HepG2 (cell line): ENCODE results near the gene MT1M. TPM values are rescaled to one million over a fixed set of nuclear protein-coding genes. Genes with fewer than 3 reads are reported as not detected.

Experiments used
- CBX2 ChIP-seq, 2 experiments: fragments of 200-600 bp in 1 of 2; sonication (generic); formaldehyde crosslinking in 1 of 2; IDR thresholded peaks; 2 replicates each; pipeline versions ENCODE4 v1.7.0 to v1.8.1; 2018 to 2022; ENCODE audit warnings: low read depth in 2 of 2, low read length in 1 of 2, mild to moderate bottlenecking in 1 of 2, missing genetic modification reagents in 1 of 2
- FOXK2 ChIP-seq: fragments of 450-650 bp; IDR thresholded peaks from 2 replicates; pipeline ENCODE4 v1.6.1; 2016
- GLI4 ChIP-seq: sonication (generic); formaldehyde crosslinking; IDR thresholded peaks from 2 replicates; pipeline ENCODE4 v1.5.1; 2020; ENCODE audit warnings: missing genetic modification reagents, mild to moderate bottlenecking, moderate library complexity, borderline replicate concordance
- HNF4G ChIP-seq, 2 experiments: sonication (generic) in 1 of 2; formaldehyde crosslinking in 1 of 2; IDR thresholded peaks; 2 replicates each; pipeline versions ENCODE4 v1.4.0 to v1.6.1; 2011 to 2020; ENCODE audit warnings: borderline replicate concordance in 2 of 2, low read depth in 2 of 2, mild to moderate bottlenecking in 2 of 2, low read length in 1 of 2, missing genetic modification reagents in 1 of 2, moderate library complexity in 1 of 2
- HOXD1 ChIP-seq: sonication (generic); formaldehyde crosslinking; IDR thresholded peaks from 2 replicates; pipeline ENCODE4 v1.5.0; 2020; ENCODE audit warnings: missing genetic modification reagents
- IKZF4 ChIP-seq: sonication (generic); formaldehyde crosslinking; IDR thresholded peaks from 2 replicates; pipeline ENCODE4 v1.5.1; 2020; ENCODE audit warnings: borderline replicate concordance, mild to moderate bottlenecking, low read depth, missing genetic modification reagents; ENCODE audit errors: not compliant biosample characterization
- NFE2L2 ChIP-seq: fragments of 150-350 bp; IDR thresholded peaks from 2 replicates; pipeline ENCODE4 v1.6.1; 2014; ENCODE audit warnings: low read length
- NR2F1 ChIP-seq, 2 experiments: fragments of 450-650 bp in 1 of 2; formaldehyde crosslinking in 1 of 2; IDR thresholded peaks; 2 replicates each; pipeline versions ENCODE4 v1.5.0 to v1.6.1; 2016 to 2020; ENCODE audit warnings: mild to moderate bottlenecking in 1 of 2, missing compliant biosample characterization in 1 of 2, missing genetic modification reagents in 1 of 2, moderate library complexity in 1 of 2
- PLRG1 ChIP-seq: fragments of 450-650 bp; conservative IDR thresholded peaks from 2 replicates; pipeline ENCODE4 v1.6.1; 2016
- REXO4 ChIP-seq: sonication (generic); formaldehyde crosslinking; IDR thresholded peaks from 2 replicates; pipeline ENCODE4 v1.8.0; 2022; ENCODE audit warnings: missing genetic modification reagents, mild to moderate bottlenecking, borderline replicate concordance
- SMAD1 ChIP-seq: sonication (generic); formaldehyde crosslinking; IDR thresholded peaks from 2 replicates; pipeline ENCODE4 v1.4.0; 2020; ENCODE audit warnings: missing genetic modification reagents, low read depth, mild to moderate bottlenecking, borderline replicate concordance
- ZBTB7B ChIP-seq: sonication (generic); formaldehyde crosslinking; IDR thresholded peaks from 2 replicates; pipeline ENCODE4 v1.4.0; 2020; ENCODE audit warnings: missing genetic modification reagents
- ZFAT ChIP-seq: sonication (generic); formaldehyde crosslinking; conservative IDR thresholded peaks from 2 replicates; pipeline ENCODE4 v1.8.1; 2023; ENCODE audit warnings: missing genetic modification reagents, inconsistent platforms
- ZFY ChIP-seq: sonication (generic); formaldehyde crosslinking; IDR thresholded peaks from 2 replicates; pipeline ENCODE4 v1.4.0; 2020; ENCODE audit warnings: missing genetic modification reagents
- ZMYM2 ChIP-seq: sonication (generic); formaldehyde crosslinking; IDR thresholded peaks from 2 replicates; pipeline ENCODE4 v1.8.0; 2022; ENCODE audit warnings: mild to moderate bottlenecking, missing genetic modification reagents
- ZNF281 ChIP-seq: sonication (generic); formaldehyde crosslinking; IDR thresholded peaks from 2 replicates; pipeline ENCODE4 v1.4.0; 2020; ENCODE audit warnings: missing genetic modification reagents, borderline replicate concordance
- ZNF549 ChIP-seq: sonication (generic); formaldehyde crosslinking; IDR thresholded peaks from 2 replicates; pipeline ENCODE4 v1.5.0; 2020; ENCODE audit warnings: missing genetic modification reagents
- ZNF644 ChIP-seq: IDR thresholded peaks from 2 replicates; pipeline ENCODE4 v1.6.1; 2016; ENCODE audit warnings: low read depth
- ZNF674 ChIP-seq: sonication (generic); formaldehyde crosslinking; IDR thresholded peaks from 2 replicates; pipeline ENCODE4 v1.5.0; 2020; ENCODE audit warnings: low read depth, mild to moderate bottlenecking, missing genetic modification reagents
- ZNF782 ChIP-seq: sonication (generic); formaldehyde crosslinking; IDR thresholded peaks from 2 replicates; pipeline ENCODE4 v1.4.0; 2020; ENCODE audit warnings: missing genetic modification reagents, mild to moderate bottlenecking, borderline replicate concordance
- polyA plus RNA-seq, 8 experiments: library from polyadenylated mRNA; depleted of rRNA in 3 of 8; stranded (reverse) in 7 of 8; unstranded in 1 of 8; fragments of >200 nt; fragmentation: Illumina TruSeq in 4 of 8; extraction: Trizol in 4 of 8; gene quantifications; 2 replicates each; pipeline versions ENCODE4 v1.2.1 to v1.2.3, GENCODE V29; 2011 to 2016; ENCODE audit warnings: low read depth in 4 of 8, missing spikeins in 1 of 8, mixed read lengths in 1 of 8; ENCODE audit not compliant: insufficient read depth in 1 of 8
- total RNA-seq, 5 experiments: library from RNA; depleted of rRNA; stranded (reverse); fragments of >200 nt; fragmentation: Illumina TruSeq; extraction: Trizol; gene quantifications; 2 replicates each; pipeline ENCODE4 v1.2.3, GENCODE V29; 2016; ENCODE audit warnings: low read depth in 1 of 5
- TF ChIP-seq, protein P1 (sequence below): sonication (generic); formaldehyde crosslinking; conservative IDR thresholded peaks from 2 replicates; pipeline ENCODE4 v1.5.0; 2020; ENCODE audit warnings: missing genetic modification reagents
- TF ChIP-seq, protein P2 (sequence below): sonication (generic); formaldehyde crosslinking; IDR thresholded peaks from 2 replicates; pipeline ENCODE4 v1.4.0; 2020; ENCODE audit warnings: missing genetic modification reagents
- TF ChIP-seq, protein P3 (sequence below): sonication (generic); formaldehyde crosslinking; IDR thresholded peaks from 2 replicates; pipeline ENCODE4 v1.5.1; 2020; ENCODE audit warnings: missing genetic modification reagents, mild to moderate bottlenecking, borderline replicate concordance

The MT1M gene
- total and polyA plus RNA-seq, 2 of the 13 experiments (the other 11 are each of a cell fraction or from before 2014, with no cell fraction given) = 4.6 TPM; not detected in 1

- TF ChIP-seq ZFAT (CRISPR knock-in tag) = no peak
- peak; percentile 32; the same call in 1 of the 2 replicates for TF ChIP-seq ZNF644 (CRISPR knock-in tag)
- TF ChIP-seq, protein P1, sequence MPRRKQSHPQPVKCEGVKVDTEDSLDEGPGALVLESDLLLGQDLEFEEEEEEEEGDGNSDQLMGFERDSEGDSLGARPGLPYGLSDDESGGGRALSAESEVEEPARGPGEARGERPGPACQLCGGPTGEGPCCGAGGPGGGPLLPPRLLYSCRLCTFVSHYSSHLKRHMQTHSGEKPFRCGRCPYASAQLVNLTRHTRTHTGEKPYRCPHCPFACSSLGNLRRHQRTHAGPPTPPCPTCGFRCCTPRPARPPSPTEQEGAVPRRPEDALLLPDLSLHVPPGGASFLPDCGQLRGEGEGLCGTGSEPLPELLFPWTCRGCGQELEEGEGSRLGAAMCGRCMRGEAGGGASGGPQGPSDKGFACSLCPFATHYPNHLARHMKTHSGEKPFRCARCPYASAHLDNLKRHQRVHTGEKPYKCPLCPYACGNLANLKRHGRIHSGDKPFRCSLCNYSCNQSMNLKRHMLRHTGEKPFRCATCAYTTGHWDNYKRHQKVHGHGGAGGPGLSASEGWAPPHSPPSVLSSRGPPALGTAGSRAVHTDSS (CRISPR knock-in tag) = no peak
- peak; percentile 87; the same call in 1 of the 2 replicates for TF ChIP-seq ZNF281 (CRISPR knock-in tag)
- no peak for TF ChIP-seq CBX2 (IDR thresholded peaks at IDR 0.05; ENCODE audit: low read depth, low read length)
- TF ChIP-seq CBX2 (CRISPR knock-in tag; IDR thresholded peaks at IDR 0.05; ENCODE audit: low read depth) = no peak
- TF ChIP-seq, protein P2, sequence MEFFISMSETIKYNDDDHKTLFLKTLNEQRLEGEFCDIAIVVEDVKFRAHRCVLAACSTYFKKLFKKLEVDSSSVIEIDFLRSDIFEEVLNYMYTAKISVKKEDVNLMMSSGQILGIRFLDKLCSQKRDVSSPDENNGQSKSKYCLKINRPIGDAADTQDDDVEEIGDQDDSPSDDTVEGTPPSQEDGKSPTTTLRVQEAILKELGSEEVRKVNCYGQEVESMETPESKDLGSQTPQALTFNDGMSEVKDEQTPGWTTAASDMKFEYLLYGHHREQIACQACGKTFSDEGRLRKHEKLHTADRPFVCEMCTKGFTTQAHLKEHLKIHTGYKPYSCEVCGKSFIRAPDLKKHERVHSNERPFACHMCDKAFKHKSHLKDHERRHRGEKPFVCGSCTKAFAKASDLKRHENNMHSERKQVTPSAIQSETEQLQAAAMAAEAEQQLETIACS (CRISPR knock-in tag) = no peak
- no peak for TF ChIP-seq ZNF674 (CRISPR knock-in tag)
- no peak for TF ChIP-seq HNF4G (IDR thresholded peaks at IDR 0.05; ENCODE audit: borderline replicate concordance, low read depth, low read length)
- TF ChIP-seq HNF4G (CRISPR knock-in tag; IDR thresholded peaks at IDR 0.05; ENCODE audit: borderline replicate concordance, low read depth) = 0 out of 2 replicates have a peak, but pooled peaks have one; percentile 16
- peak; percentile 80 for TF ChIP-seq ZBTB7B
- TF ChIP-seq NFE2L2 = no peak
- 0 out of 2 replicates have a peak, but pooled peaks have one; percentile 76 for TF ChIP-seq HOXD1 (CRISPR knock-in tag)
- TF ChIP-seq FOXK2 = no peak
- TF ChIP-seq, protein P3, sequence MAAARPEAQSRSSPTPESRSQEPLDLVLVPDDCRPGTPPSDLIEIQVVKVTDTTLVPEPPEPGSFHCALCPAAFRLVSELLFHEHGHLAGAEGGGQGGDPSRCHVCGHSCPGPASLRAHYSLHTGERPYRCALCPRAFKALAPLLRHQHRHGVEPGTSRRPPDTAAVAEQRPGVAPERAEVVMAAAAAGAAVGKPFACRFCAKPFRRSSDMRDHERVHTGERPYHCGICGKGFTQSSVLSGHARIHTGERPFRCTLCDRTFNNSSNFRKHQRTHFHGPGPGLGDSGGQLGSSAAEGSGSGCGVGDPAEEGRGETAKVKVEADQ (CRISPR knock-in tag) = 0 out of 2 replicates have a peak, but pooled peaks have one; percentile 7
- no peak; the same call in 1 of the 2 replicates for TF ChIP-seq ZNF782
- TF ChIP-seq ZFY (CRISPR knock-in tag) = no peak
- TF ChIP-seq REXO4 = no peak
- no peak for TF ChIP-seq PLRG1
- TF ChIP-seq IKZF4 = no peak
- no peak; the same call in 1 of the 2 replicates for TF ChIP-seq ZNF549 (CRISPR knock-in tag)
- TF ChIP-seq NR2F1 (CRISPR knock-in tag; IDR thresholded peaks at IDR 0.05) = no peak; a peak in 1 of 4 replicates
- 0 out of 2 replicates have a peak, but pooled peaks have one; percentile 42 for TF ChIP-seq SMAD1 (CRISPR knock-in tag)
- no peak for TF ChIP-seq GLI4
- peak; percentile 38; the same call in 1 of the 2 replicates for TF ChIP-seq ZMYM2
Measured at GRCh38 chr16:56606476-56607108, 25.9 kb upstream of the MT1M start (continued).
